Mesendoderm (in vitro differentiated cells): ENCODE measurements around the gene SIVA1.

ENCODE experiments used
- DNase-seq: peaks from one replicate; pipeline ENCODE4 v3.0.0; 2013
- H2AK5ac ChIP-seq: 2 replicates; pipeline ENCODE4 v1.6.1; 2013; ENCODE audit warnings: low read length, inconsistent platforms
- H2BK120ac ChIP-seq: 2 replicates; pipeline ENCODE4 v1.6.1; 2013; ENCODE audit warnings: low read depth, mild to moderate bottlenecking, low read length, moderate library complexity, mixed read lengths
- H2BK15ac ChIP-seq: replicated peaks from 2 replicates; pipeline ENCODE4 v1.6.1; 2013; ENCODE audit warnings: low read depth, mild to moderate bottlenecking, moderate library complexity
- H2BK5ac ChIP-seq: 2 replicates; pipeline ENCODE4 v1.6.1; 2013; ENCODE audit warnings: low read length, inconsistent platforms
- H3K18ac ChIP-seq: 2 replicates; pipeline ENCODE4 v1.6.1; 2013; ENCODE audit warnings: mild to moderate bottlenecking, low read length, mixed read lengths
- H3K23ac ChIP-seq: one replicate; pipeline ENCODE4 v1.6.1; 2013; ENCODE audit warnings: low read length
- H3K27ac ChIP-seq: 2 replicates; pipeline ENCODE4 v1.5.1; 2013; ENCODE audit warnings: low read depth, mild to moderate bottlenecking, inconsistent platforms, low read length, moderate library complexity
- H3K27me3 ChIP-seq: 2 replicates; pipeline ENCODE4 v1.6.1; 2013; ENCODE audit warnings: low read length, control low read depth, mild to moderate bottlenecking, inconsistent platforms; ENCODE audit not compliant: insufficient read depth, poor library complexity
- H3K36me3 ChIP-seq: 2 replicates; pipeline ENCODE4 v1.6.1; 2013; ENCODE audit warnings: low read length, inconsistent platforms; ENCODE audit not compliant: control insufficient read depth, insufficient read depth
- H3K4ac ChIP-seq: one replicate; pipeline ENCODE4 v1.6.1; 2013; ENCODE audit warnings: low read depth, mild to moderate bottlenecking, low read length, moderate library complexity
- H3K4me1 ChIP-seq: 2 replicates; pipeline ENCODE4 v1.6.1; 2013; ENCODE audit warnings: low read depth, low read length, inconsistent platforms; ENCODE audit not compliant: control insufficient read depth
- H3K4me2 ChIP-seq: 2 replicates; pipeline ENCODE4 v1.6.1; 2013; ENCODE audit warnings: low read length
- H3K4me3 ChIP-seq: 2 replicates; pipeline ENCODE4 v1.5.1; 2013; ENCODE audit warnings: mild to moderate bottlenecking, low read length
- H3K56ac ChIP-seq: one replicate; pipeline ENCODE4 v1.6.1; 2013; ENCODE audit warnings: low read length
- H3K79me1 ChIP-seq: 2 replicates; pipeline ENCODE4 v1.6.1; 2013; ENCODE audit warnings: low read length, inconsistent platforms
- H3K79me2 ChIP-seq: 2 replicates; pipeline ENCODE4 v1.6.1; 2013; ENCODE audit warnings: mild to moderate bottlenecking, low read length; ENCODE audit not compliant: control insufficient read depth, insufficient read depth
- H3K9ac ChIP-seq: 2 replicates; pipeline ENCODE4 v1.6.1; 2013; ENCODE audit warnings: low read length, inconsistent platforms
- H4K5ac ChIP-seq: one replicate; pipeline ENCODE4 v1.6.1; 2013; ENCODE audit warnings: low read length
- H4K8ac ChIP-seq: one replicate; pipeline ENCODE4 v1.6.1; 2013; ENCODE audit warnings: low read depth, mild to moderate bottlenecking, control low read depth, low read length, moderate library complexity
- WGBS: extraction: QIAGEN DNeasy Blood & Tissue Kit; methylation state at CpG from one replicate; pipeline ENCODE4 v1.1.7; 2013; ENCODE audit warnings: low lambda C conversion rate, missing lambda C conversion rate; ENCODE audit not compliant: insufficient coverage; ENCODE audit errors: extremely low coverage; 5-methylcytosine and 5-hydroxymethylcytosine counted together

SIVA1 gene

DNA sequence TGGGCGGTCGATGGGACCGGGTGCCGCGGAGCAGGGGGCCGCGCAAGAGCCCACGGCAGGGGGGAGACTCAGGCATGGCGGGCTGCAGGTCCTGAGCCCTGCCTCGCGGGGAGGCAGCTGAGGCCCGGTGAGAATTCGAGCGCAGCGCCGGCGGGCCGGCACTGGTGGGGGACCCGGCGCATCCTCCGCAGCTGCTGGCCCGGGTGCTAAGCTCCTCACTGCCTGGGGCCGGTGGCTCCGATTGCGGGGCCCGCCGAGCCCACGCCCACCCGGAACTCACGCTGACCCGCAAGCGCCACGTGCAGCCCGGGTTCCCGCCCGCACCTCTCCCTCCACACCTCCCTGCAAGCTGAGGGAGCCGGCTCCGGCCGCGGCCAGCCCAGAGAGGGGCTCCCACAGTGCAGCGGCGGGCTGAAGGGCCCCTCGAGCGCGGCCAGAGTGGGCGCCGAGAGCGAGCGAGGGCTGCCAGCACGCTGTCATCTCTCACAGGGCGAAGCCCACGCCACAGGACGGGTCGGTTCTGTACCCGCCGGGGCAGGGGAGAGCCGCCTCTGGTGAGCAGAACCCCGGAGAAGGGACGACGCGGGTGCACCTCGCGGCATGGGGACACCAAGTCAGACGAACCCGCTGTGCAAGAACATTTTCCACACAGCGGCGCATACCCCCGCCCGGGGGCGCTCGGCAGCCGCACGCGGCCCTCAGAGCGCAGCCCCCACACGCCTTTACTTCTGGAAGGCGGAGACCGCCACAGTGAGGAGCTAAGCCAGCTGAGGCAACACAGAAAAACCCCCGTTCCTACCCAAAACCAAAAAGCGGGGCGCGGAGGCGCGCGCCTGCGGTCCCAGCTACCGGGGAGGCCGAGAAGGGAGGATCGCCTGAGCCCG is 1.2 kb upstream of the SIVA1 start:
- H3K9ac ChIP-seq = peak overlapping the region; percentile 81
- H3K27ac ChIP-seq = peak overlapping the region; percentile 34
- peak overlapping the region; percentile 1 for H3K4ac ChIP-seq
- no peak overlapping the region for H2BK5ac ChIP-seq
- peak overlapping the region; percentile 87 for H3K56ac ChIP-seq
- H3K23ac ChIP-seq = no peak overlapping the region
- WGBS = no CpG with 5 or more reads among the region's 90 CpGs
- no peak overlapping the region for H4K8ac ChIP-seq
- H3K4me2 ChIP-seq = peak overlapping the region; percentile 83
- H3K4me1 ChIP-seq = peaks cover 4% of the 10 kb centered on the region
- no peaks in the 10 kb centered on the region for H3K27me3 ChIP-seq
- H2BK15ac ChIP-seq = no peak overlapping the region
- no peak overlapping the region for H3K18ac ChIP-seq
- DNase-seq = no peak
- H2BK120ac ChIP-seq = no peak overlapping the region
- H3K36me3 ChIP-seq = no peaks in the 10 kb centered on the region
- no peak overlapping the region for H4K5ac ChIP-seq
- H3K4me3 ChIP-seq = no peak overlapping the region
- no peak overlapping the region for H2AK5ac ChIP-seq
- peaks cover 29% of the 10 kb centered on the region for H3K79me2 ChIP-seq
- peaks cover 27% of the 10 kb centered on the region for H3K79me1 ChIP-seq

DNA sequence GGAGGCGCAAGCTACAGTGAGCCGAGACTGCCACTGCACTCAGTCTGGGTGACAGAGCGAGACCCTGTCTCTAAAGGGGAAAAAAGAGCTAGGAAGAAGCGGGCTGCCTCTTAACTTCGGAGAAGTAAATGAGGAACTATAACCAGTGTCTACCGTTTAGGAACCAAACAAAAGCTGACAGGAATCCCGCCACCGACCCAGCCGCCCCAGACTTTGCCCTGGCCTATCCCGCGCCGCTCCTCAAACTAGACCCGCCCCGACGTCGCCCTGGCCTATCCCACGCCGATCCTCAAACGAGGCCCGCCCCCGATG is 568 bp upstream of the SIVA1 start:
- Histone ChIP-seq H3K4me1 (peaks cover 4% of the 10 kb centered on the region), H3K9ac (peak overlapping the region; percentile 81), H3K27me3 (no peaks in the 10 kb centered on the region), H3K56ac (peak overlapping the region; percentile 87), H3K79me2 (peaks cover 29% of the 10 kb centered on the region), H2AK5ac (no peak overlapping the region), H2BK5ac (no peak overlapping the region), H4K8ac (no peak overlapping the region), H3K4me2 (peak overlapping the region; percentile 83), H2BK120ac (no peak overlapping the region), H2BK15ac (no peak overlapping the region), H3K79me1 (peaks cover 27% of the 10 kb centered on the region), H3K23ac (no peak overlapping the region), H3K27ac (peak overlapping the region; percentile 34), H3K4ac (peak overlapping the region; percentile 1), H3K36me3 (peaks cover 3% of the 10 kb centered on the region), H3K4me3 (no peak overlapping the region), H4K5ac (no peak overlapping the region), H3K18ac (no peak overlapping the region)
- WGBS = no CpG with 5 or more reads among the region's 21 CpGs
- DNase-seq = no peak

DNA sequence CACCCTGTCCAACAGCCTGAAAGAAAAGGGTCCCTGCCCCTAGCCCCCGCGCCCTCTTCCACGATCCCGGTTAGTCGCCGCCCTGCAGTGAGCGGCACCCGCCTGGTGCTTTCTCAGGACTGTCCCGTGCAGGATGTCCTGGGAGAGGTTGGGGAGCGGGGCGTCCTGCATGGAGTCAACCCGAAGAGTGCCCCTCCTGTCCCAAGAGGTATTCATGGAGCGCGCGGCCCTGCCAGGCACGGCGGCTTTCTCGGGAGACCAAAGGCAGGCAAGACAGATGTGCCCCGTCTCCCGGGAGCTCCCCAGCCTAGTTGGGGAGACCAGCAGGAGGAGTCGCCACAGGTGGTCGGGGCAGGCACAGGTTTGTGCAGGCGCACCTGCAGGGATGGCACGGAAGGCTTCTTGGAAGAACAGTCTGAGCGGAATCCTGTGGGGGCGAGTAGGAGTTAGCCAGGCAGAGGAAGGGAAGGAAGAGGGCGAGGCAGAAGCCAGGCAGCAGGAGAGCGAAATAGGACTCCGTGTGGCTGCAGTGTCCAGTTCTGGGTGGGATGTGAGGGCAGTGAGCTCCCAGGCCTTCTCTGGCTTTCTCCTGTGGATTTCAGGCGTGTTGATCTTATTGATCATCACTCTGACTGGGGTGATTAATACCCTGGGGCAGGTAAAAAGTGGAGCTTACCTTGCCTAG is 723 bp downstream of the SIVA1 start:
- H3K27ac ChIP-seq = peak overlapping the region; percentile 4
- no CpG with 5 or more reads among the region's 30 CpGs for WGBS

DNA sequence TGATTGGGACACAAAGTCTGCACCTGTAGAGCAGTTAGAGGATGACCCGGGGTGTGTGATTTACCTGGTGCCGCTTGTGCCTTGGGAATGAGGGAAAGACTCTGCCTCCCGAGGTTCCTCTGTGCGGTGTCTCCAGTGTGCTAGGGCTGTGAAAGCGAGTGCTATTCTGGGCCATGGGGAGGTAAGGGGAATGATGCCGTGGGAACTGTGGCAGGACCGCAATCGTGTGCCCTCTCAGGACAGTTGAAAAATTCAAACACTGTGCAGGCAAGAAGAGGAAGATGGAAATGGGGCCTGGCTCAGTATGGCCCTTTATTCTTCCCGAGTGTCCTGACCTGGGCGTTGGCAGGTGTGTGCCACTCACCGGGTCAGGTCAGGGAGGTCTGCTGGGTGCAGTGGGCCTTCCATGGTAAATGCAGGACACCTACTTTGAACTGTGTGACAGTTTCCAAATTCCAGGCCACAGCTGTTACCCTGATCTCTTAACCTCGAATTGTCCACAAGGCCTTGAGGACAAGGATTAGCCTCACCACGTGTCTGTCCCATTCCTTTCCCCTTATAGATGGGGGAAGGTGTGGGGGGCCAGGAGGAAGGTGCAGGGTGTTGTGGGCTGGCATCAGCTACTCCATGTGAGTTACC is 1.4 kb downstream of the SIVA1 start:
- Histone ChIP-seq H3K79me2 (peaks cover 32% of the 10 kb centered on the region), H3K27ac (no peak overlapping the region), H3K9ac (peak overlapping the region; percentile 95), H3K4ac (no peak overlapping the region), H4K8ac (no peak overlapping the region), H2BK15ac (no peak overlapping the region), H4K5ac (no peak overlapping the region), H3K79me1 (peaks cover 27% of the 10 kb centered on the region), H3K27me3 (no peaks in the 10 kb centered on the region), H3K56ac (peak overlapping the region; percentile 92), H3K4me3 (peak overlapping the region; percentile 91), H3K23ac (no peak overlapping the region), H3K36me3 (peaks cover 8% of the 10 kb centered on the region), H2BK5ac (no peak overlapping the region), H3K4me2 (peak overlapping the region; percentile 80), H3K18ac (no peak overlapping the region), H2BK120ac (no peak overlapping the region), H2AK5ac (no peak overlapping the region), H3K4me1 (peaks cover 4% of the 10 kb centered on the region)
- no CpG with 5 or more reads among the region's 13 CpGs for WGBS
- DNase-seq = no peak

More for the DNA sequence above, 723 bp downstream of the SIVA1 start:
- no peak overlapping the region for H3K18ac ChIP-seq
- no peak overlapping the region for H4K8ac ChIP-seq
- H3K79me1 ChIP-seq = peaks cover 27% of the 10 kb centered on the region
- peak overlapping the region; percentile 48 for H3K23ac ChIP-seq
- no peak overlapping the region for H4K5ac ChIP-seq
- H3K4me1 ChIP-seq = peaks cover 4% of the 10 kb centered on the region
- peak overlapping the region; percentile 80 for H3K4me2 ChIP-seq
- H3K4ac ChIP-seq = no peak overlapping the region
- H3K79me2 ChIP-seq = peaks cover 32% of the 10 kb centered on the region
- no peak overlapping the region for H2BK15ac ChIP-seq
- H2AK5ac ChIP-seq = no peak overlapping the region
- peaks cover 8% of the 10 kb centered on the region for H3K36me3 ChIP-seq
- peak overlapping the region; percentile 92 for H3K56ac ChIP-seq
- peak overlapping the region; percentile 95 for H3K9ac ChIP-seq
- no peak overlapping the region for H2BK120ac ChIP-seq
- no peak for DNase-seq
- H3K4me3 ChIP-seq = peak overlapping the region; percentile 91
- no peak overlapping the region for H2BK5ac ChIP-seq
- H3K27me3 ChIP-seq = no peaks in the 10 kb centered on the region

DNA sequence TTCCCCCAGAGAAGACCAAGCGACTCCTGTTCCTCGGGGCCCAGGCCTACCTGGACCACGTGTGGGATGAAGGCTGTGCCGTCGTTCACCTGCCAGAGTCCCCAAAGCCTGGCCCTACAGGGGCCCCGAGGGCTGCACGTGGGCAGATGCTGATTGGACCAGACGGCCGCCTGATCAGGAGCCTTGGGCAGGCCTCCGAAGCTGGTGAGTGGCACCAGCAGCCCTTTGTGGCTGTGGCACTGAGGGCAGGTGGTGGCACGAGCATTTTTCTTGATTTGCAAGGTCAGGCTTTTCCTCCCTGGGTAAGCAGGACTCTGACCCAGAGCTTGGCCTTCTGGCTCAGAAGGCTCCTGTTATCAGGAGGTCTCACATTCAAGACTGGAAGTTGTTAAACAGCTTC is 2.7 kb downstream of the SIVA1 start:
- H3K36me3 ChIP-seq = peaks cover 8% of the 10 kb centered on the region
- no peak overlapping the region for H3K4me2 ChIP-seq
- peaks cover 4% of the 10 kb centered on the region for H3K4me1 ChIP-seq
- no peak overlapping the region for H3K23ac ChIP-seq
- H3K9ac ChIP-seq = no peak overlapping the region
- WGBS = no CpG with 5 or more reads among the region's 11 CpGs
- H3K27ac ChIP-seq = no peak overlapping the region
- H2BK5ac ChIP-seq = no peak overlapping the region
- H2AK5ac ChIP-seq = no peak overlapping the region
- H3K18ac ChIP-seq = no peak overlapping the region
- no peak overlapping the region for H3K4me3 ChIP-seq
- H2BK120ac ChIP-seq = no peak overlapping the region
- H3K4ac ChIP-seq = no peak overlapping the region
- H3K79me1 ChIP-seq = peaks cover 31% of the 10 kb centered on the region
- H4K8ac ChIP-seq = no peak overlapping the region
- no peaks in the 10 kb centered on the region for H3K27me3 ChIP-seq
- DNase-seq = no peak
- no peak overlapping the region for H4K5ac ChIP-seq
- H3K56ac ChIP-seq = no peak overlapping the region
- H2BK15ac ChIP-seq = no peak overlapping the region
- peaks cover 32% of the 10 kb centered on the region for H3K79me2 ChIP-seq
